Measurements from ENCODE around the gene STC2.
A peak's percentile ranks its signal among the peaks of the same experiment; 100 is the strongest.
"Not testable (repeated sequence)": the region's sequence is repeated elsewhere in the genome, so short reads cannot be mapped to it uniquely, and the experiment has no call there.

The STC2 gene

DNA sequence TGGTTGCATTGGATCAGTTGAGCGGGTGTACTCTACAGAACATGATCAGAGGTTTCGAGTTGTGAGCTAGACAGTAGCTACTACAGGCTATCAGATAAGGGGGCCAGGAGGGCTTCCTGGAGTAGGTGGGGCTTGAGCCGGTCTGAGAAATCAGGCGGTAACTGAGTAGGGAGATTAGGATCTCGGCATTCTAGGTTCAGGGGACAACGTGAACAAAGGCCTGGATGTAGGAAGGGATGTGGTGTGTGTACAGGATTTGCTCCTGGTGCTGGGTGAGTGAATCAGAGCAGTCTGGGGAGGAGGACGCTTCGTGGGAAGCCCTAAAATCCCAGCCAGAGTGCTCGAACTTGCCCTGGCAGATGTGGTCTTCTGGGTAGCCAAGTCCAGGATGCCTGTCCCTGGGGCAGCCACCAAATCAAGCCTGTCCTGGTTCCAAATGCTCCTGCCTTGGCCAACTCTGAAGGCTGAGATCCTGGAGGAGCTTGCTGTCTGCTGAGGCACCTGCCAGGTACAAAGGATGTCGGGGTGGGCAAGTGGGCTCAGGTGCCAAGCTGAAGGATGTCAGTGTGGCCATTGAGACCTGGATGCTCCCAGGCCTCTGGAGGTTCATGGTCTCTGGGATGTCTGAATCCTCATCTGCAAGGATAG is 33.4 kb downstream of the STC2 start:
- no peak for DNase-seq

- DNase-seq = peak; percentile 84
These were observed 34.2 kb downstream of the STC2 start for GRCh38 chr5:173293817-173294672.

- DNase-seq = no peak
These were observed 36.2 kb downstream of the STC2 start for GRCh38 chr5:173291722-173292658.

DNA sequence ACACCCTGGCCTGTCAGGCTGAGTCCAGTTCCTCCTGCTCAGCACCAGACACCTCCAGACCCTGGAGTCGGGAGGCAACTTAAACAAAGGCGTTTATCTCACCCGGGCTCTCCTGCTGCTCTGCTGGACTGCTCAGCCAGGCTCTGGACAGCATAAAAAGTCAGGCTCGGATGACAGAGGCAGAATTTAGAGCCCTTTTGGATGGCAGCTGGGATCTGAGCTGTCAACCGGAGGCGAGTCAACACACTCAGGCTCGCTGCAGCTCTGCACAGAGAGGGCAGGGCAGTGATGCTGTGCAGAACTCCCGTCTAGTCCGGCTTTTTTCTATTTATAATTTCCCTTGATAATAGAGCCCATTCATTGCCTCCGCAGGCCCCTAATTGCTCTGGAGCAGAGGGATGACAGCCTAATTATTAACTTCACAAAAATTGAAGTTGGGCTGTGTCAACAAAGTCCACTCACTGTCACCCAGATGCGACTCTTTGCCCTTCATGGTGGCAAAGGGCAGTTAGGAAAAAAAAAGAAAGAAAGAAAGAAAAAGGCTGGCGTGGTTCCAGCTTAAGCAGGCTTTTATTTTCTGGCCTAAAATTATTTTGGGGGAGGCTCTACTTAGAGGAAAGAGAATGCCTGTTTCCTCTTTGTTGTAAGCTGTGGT is 37.6 kb downstream of the STC2 start:
- no peak for DNase-seq

- no peak for DNase-seq
These were observed 38.8 kb downstream of the STC2 start for GRCh38 chr5:173289372-173289771.

DNA sequence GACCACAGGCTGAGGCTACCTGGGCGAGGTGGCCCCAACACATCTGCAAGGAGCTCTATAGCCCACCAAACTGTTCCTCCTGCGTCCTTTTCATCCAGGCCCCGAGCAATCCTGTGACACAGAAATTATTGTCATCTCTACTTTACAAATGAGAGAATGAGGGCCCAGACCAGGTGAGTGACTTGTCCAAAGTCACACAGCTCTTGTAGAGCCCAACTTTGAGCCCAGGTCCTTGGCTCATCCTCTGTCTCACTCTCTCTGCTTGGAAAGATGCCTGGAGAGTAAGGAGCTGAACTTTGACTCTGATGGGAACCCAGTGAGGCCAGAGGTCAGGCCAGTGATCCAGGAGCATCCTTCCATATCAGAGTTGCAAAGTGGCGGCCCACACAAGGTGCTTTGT is 39.6 kb downstream of the STC2 start:
- DNase-seq = no peak

DNA sequence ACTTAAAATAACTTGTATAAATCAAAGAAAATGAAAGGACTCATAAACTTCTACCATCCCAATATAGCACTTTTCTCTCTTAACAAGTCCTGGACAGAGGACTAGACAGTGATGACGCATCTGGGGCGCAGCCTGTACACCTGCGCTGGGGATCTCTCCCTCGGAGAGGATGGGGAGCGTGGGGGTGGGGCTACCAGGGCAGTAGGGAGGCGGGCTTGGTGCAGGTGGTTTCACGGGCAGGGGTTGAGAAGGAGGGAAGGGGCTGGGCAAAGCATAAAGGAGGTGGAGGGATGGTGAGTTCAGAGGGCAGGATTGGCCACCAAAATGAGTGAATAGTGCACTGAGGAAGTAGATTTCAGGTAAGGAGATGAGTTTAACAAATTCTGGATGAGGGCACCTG is 41.1 kb downstream of the STC2 start:
- DNase-seq = no peak

DNA sequence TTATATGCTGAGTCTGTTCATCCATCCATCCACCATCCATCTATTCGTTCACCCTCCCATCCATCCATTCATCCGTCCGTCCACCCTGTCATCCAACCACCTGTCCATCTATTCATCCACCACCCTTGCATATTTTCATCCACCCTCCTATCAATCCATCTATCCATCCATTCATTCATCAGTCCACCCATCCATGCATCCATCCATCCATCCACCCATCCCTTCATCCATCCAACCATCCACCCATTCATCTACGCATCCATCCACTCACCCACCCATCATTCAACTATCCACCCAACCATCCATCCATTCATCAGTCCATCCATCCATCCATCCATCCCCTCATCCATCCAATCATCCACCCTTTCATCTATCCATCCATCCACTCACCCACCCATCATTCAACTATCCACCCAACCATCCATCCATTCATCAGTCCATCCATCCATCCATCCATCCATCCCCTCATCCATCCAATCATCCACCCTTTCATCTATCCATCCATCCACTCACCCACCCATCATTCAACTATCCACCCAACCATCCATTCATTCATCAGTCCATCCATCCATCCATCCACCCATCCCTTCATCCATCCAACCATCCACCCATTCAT is 43.8 kb downstream of the STC2 start:
- not testable (repeated sequence) for DNase-seq

- peak; percentile 73 for DNase-seq
These were observed 44.6 kb downstream of the STC2 start for GRCh38 chr5:173283318-173284288.

- no peak for DNase-seq
These were observed 45.3 kb downstream of the STC2 start for GRCh38 chr5:173282916-173283315.

DNA sequence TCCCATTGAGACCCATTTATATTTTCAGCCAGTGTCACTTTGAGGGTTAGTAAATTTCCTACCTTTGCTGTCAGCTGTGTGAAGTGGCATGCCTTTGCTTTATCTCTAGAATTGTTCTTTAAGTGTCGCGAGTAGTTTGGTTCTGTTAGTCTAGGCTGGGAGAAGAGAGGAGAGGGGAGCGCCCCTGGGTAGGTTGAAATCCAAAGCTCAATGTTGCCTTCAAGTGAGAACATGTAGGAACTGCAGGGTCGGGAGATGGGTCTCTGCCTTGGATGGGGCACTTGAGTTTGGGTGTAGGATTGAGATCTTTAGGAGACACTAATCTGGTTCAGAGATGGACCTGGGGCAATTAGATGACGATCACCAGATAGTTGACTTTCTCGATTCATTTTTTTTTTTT is 46.3 kb downstream of the STC2 start:
- no peak for DNase-seq

DNA sequence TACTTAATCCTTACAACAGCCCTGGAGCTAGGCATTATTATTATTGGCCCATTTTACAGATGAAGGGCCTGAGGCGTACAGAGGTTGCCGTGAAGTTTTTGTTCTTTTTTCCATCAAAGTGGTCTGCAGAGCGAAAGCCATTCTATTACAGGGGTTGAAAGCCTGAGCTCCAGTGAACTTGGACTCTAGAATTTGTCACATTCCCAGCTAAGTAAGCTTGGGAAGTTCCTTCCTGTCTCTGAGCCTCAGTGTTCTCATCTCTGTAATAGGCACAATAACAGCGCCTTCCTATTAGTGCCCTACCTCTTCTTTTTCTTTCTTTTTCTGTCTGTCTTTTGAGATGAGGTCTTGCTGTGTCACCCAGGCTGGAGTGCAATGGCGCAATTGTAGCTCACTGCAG is 49.0 kb downstream of the STC2 start:
- no peak for DNase-seq

- DNase-seq = no peak
These were observed 49.6 kb downstream of the STC2 start for GRCh38 chr5:173278641-173279040.

GRCh38 chr5:173278172-173278571 is 50.0 kb downstream of the STC2 start:
- no peak for DNase-seq

DNA sequence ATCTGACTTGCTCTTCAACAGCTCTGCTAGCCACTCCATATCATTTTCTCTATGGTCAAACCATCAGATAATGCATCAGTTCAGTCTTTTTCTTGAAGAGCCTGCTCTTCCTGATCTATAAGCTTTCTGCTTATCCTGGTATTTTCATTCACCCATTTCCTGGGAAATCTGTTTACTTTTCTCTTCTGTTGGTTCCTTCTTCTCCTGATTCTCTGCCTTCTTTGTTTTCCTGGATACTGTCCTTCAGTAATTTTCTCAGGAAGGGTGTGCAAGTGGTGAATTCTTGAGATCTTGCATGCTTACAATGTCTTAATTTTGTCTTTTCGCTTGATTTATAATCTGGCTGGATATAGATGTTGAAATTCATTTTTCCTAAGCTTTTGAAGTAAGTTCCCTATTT is 53.4 kb downstream of the STC2 start:
- no peak for DNase-seq

- no peak for DNase-seq
These were observed 56.8 kb downstream of the STC2 start for GRCh38 chr5:173271419-173271818.

GRCh38 chr5:173268750-173269432 is 59.3 kb downstream of the STC2 start:
- no peak for DNase-seq

GRCh38 chr5:173265433-173265832 is 62.8 kb downstream of the STC2 start:
- DNase-seq = no peak
